HG03432 (cell line): ENCODE data around the gene EEIG1.

ENCODE experiments used
- ATAC-seq: cut with Tn5 transposase; IDR thresholded peaks from one replicate; pipeline ENCODE4 v1.9.1; 2021; ENCODE audit warnings: mild to moderate bottlenecking, moderate library complexity; ENCODE audit not compliant: unreplicated experiment

The EEIG1 gene

DNA sequence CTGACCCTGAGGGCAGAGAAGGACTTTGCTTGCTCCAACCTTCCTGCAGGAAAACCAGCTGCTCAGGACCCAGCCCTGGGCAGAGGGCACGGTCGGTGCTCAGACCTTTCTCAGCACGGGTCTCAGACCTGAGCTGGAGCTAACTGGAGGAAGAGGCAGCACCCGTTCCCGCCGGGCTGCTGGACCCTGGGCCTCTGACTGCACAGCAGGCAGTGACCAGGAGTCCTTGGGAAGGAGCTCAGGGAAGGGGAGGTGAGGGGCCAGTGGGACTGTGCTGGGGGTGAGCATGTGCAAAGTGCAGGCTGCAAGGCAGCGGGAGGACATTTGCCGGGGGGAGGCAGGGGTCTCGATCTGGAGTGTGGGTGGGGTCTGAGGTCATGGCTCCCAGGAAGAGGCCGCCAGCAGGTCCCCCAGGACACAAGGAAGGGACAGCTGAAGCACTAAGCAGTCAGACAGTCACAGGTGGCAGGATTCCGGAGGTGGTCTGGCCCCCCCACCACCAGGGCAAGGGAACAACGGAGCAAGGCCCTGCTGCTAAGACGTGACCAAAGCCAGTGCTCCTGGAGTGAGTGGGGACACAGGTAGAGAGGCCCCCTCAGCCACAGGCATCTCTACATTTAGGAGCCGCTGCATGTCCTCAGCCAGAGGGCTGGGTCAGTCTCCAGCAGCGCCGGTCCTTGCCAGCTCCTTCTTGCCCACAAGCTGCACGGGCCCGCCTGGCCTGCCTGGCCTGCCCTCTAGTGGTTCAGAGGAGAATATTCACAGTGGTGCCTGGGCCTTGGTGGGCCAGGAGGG lies 38.4 kb downstream of the EEIG1 start:
- no peak for ATAC-seq

DNA sequence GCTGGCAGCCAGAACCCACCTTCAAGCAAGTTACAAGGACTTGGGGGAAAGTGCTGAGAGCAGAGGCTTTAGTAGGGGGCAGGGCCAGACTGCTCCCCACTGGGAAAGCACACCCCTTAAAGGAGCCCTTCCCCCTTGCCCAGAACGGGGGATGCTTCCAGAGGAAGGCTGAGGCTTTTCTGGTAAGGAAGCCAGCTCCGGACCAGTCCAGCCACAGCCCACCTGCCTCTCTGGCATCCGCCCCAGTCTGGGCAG lies 38.9 kb downstream of the EEIG1 start:
- no peak for ATAC-seq

- no peak for ATAC-seq
These were observed 39.5 kb downstream of the EEIG1 start for GRCh38 chr9:127941062-127941960.

GRCh38 chr9:127940593-127940992 lies 40.2 kb downstream of the EEIG1 start:
- ATAC-seq: no peak

DNA sequence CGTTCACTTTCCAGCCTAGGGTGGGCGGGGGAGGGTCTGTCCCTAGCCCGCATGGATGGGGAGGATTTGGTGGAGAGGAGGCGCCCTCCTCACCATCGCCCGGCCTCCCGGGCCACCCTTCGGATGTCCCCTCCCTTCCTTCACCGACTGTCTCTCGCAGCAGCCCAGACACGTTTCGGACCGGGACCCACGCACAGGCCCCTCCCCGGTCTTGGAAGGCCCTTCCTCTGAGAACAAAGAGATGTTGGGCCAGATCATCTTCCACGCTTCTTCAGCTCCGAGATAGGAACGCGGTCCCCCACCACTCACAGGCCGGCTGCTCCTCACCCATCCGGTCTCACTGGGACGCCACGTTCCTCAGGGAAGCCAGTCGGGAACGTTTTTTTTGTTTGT lies 42.5 kb downstream of the EEIG1 start:
- no peak for ATAC-seq

- peak; percentile 89 for ATAC-seq
These were observed 43.1 kb downstream of the EEIG1 start, which contains the start of gene DPM2 for GRCh38 chr9:127937388-127938297. Gene DPM2, minus strand, starts transcription at chr9:127937854. Its CDS starts 34 bp downstream, at chr9:127937820.

DNA sequence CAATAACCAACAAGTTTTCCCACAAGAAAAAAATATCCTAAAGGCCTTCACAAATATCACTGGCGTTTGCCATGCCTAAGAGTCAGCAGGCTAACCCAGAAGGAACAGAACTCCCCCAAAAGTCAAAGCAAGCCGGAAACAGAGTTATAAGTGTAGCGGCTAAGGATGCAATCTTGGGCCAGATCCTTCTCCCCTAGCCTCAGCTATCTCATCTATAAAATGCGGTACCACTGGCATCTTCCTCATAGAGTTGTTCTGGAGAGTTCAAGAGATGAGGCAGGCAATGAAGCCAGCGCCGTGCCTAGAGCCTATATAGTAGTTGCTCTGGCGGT lies 43.8 kb downstream of the EEIG1 start:
- no peak for ATAC-seq

DNA sequence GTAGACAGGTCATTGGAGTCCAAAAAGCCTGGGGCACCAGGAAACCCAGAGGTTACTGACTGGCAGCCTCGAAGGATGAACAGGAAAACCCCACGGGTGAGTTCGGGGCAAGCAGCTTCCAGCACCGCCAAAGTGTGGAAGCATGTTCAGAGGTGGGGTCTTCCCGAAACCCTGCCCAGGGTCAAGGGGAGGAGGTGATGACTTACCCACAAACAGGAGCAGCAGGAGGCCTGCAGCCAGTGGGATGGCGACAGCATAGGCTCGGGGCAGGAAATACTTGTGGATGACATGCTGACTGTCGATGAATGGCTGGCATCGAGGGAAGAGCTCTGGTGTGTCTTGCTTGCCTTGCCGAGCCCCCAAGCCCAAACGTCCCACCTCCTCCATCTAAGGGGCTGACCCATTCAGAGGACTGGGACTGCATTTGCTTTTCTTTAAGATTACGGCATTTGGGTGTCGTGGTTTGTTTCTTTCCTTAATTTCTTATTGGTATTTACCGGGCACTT lies 44.4 kb downstream of the EEIG1 start:
- no peak for ATAC-seq

DNA sequence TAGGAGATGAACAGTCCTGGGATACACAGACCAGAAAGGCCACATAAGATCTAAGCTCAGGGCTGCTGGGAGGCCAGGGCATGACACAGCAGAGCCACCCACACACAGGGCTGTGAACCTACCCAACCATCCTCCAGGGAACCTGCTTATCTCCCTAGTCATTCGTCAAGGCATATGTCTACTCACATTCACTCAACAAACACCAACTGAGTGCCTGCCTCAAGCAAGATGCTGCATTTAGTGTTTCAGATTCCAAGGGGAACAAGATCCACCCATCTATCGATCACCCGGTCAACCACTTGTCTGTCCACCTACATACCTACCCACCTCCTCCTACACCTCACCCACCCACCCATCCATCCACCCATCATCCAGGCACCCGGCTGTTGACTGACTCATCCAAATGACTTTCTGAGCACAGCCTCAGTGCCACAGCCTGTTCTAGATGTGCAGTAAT lies 45.0 kb downstream of the EEIG1 start:
- no peak for ATAC-seq

- ATAC-seq: no peak
These were observed 45.8 kb downstream of the EEIG1 start for GRCh38 chr9:127934986-127935385.

GRCh38 chr9:127934248-127934647 lies 46.5 kb downstream of the EEIG1 start:
- ATAC-seq: no peak

DNA sequence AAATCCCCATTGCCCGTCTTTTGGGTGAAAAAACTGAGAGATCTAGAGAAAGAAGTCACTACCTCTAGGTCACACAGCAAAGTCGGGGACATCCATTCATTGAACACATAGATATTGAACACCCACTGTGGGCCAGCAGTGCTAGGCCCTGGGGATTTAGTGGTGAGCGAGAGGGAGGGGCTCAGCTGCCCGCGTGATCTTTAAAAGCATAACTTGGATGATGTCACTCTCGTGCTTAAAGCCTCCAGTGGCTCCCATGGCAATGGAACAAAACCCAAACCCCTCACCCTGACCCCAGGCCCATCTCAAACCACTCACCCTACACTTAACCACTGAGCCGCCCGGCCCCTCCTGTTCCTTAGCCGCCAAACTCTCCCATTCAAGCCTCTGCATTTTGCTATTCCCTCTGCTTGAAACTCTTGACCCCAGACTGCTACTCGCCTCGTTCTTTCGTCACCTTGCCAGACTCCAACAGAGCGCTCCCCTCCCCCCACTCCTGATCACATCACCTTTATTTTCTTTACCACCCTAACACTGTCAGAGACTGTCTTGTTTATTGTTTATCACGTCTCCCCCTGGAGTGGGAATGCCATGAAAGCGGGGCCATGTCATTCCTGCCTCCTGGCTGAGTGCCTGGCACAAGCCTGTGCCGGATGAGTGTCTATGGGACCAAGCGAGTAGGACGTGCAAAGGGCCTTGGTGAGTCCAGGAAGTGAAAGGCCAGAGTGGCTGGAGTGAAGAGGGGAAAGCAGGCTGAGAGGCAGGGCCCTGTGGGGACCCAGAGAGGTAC lies 49.5 kb downstream of the EEIG1 start:
- ATAC-seq: peak; percentile 47
